ENCODE data around the gene KCNMA1.

Gene KCNMA1

DNA sequence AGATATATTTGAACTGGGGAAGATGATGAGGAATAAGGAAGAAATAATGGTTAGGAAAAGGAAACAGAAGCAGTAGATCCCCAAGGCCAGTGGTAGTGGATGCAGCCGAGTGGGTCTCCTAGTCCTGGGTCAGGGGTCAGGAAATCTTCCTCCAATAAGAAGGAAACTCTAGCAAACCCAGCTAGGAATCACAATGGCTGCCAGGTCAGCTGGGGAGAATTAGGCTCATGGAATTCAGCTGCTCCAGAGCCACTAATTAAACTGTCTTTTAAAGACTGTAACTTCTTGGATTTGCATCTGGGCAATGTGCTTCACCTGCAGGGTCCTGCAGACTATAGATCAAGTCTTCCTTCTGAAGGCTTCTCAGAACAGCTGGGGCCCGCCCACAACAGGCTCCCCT is 644.4 kb downstream of the KCNMA1 start:
- H2BK120ac ChIP-seq (ENCODE audit: low read depth, low read length) = no peak overlapping the region
- no peak overlapping the region for H4K8ac ChIP-seq (ENCODE audit: low read depth, low read length)
- DNase-seq = no peak
- H2AK5ac ChIP-seq (ENCODE audit: low read length) = no peak overlapping the region
- no peak overlapping the region for H3K9ac ChIP-seq (ENCODE audit: low read length)
- no peak overlapping the region for H2BK15ac ChIP-seq (replicated peaks; ENCODE audit: low read depth)
- H3K27me3 ChIP-seq (ENCODE audit: insufficient read depth, low read length, poor library complexity) = no peaks in the 10 kb centered on the region
- no peak overlapping the region for H3K4me2 ChIP-seq (ENCODE audit: low read length)
- no peaks in the 10 kb centered on the region for H3K36me3 ChIP-seq (ENCODE audit: control insufficient read depth, insufficient read depth, low read length)
- no peaks in the 10 kb centered on the region for H3K79me2 ChIP-seq (ENCODE audit: control insufficient read depth, insufficient read depth, low read length)
- no peak overlapping the region for H4K5ac ChIP-seq (ENCODE audit: low read length)
- H3K79me1 ChIP-seq (ENCODE audit: low read length) = no peaks in the 10 kb centered on the region
- H2BK5ac ChIP-seq (ENCODE audit: low read length) = no peak overlapping the region
- no CpG with 5 or more reads among the region's 2 CpGs for WGBS (ENCODE audit: extremely low coverage, insufficient coverage, low lambda C conversion rate)
- no peak overlapping the region for H3K18ac ChIP-seq (ENCODE audit: low read length)
- no peak overlapping the region for H3K56ac ChIP-seq (ENCODE audit: low read length)
- H3K23ac ChIP-seq (ENCODE audit: low read length) = no peak overlapping the region
- no peak overlapping the region for H3K4me3 ChIP-seq (ENCODE audit: low read length)
- H3K4ac ChIP-seq (ENCODE audit: low read depth, low read length) = no peak overlapping the region
- H3K27ac ChIP-seq (ENCODE audit: low read depth, low read length) = no peak overlapping the region
- H3K4me1 ChIP-seq (ENCODE audit: control insufficient read depth, low read depth, low read length) = no peaks in the 10 kb centered on the region

DNA sequence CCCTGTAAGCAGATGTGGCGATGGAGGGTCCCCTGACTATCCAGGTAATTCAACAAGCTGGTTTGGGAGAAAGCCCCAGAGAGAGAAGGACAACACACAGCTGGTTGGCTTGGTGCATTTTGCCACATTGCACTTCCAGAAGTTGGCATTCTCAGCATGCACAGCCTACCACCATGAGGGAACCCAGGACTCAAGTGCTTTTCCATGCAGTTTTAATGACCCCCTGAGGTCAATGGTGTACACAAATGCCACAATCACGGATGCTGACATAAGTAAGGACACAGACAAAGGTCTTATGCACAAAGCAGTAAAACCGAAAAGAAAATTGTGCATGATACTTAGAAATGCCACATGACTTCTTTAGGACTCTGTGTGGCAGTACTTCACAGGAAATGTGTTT is 645.1 kb downstream of the KCNMA1 start:
- no CpG with 5 or more reads among the region's 3 CpGs for WGBS (ENCODE audit: extremely low coverage, insufficient coverage, low lambda C conversion rate)
- H3K79me2 ChIP-seq (ENCODE audit: control insufficient read depth, insufficient read depth, low read length) = no peaks in the 10 kb centered on the region
- no peak overlapping the region for H2BK15ac ChIP-seq (replicated peaks; ENCODE audit: low read depth)
- no peak overlapping the region for H3K4me2 ChIP-seq (ENCODE audit: low read length)
- H3K4ac ChIP-seq (ENCODE audit: low read depth, low read length) = no peak overlapping the region
- H3K4me1 ChIP-seq (ENCODE audit: control insufficient read depth, low read depth, low read length) = no peaks in the 10 kb centered on the region
- no peak overlapping the region for H3K23ac ChIP-seq (ENCODE audit: low read length)
- no peak overlapping the region for H3K9ac ChIP-seq (ENCODE audit: low read length)
- H2AK5ac ChIP-seq (ENCODE audit: low read length) = no peak overlapping the region
- no peaks in the 10 kb centered on the region for H3K27me3 ChIP-seq (ENCODE audit: insufficient read depth, low read length, poor library complexity)
- H2BK5ac ChIP-seq (ENCODE audit: low read length) = no peak overlapping the region
- no peaks in the 10 kb centered on the region for H3K36me3 ChIP-seq (ENCODE audit: control insufficient read depth, insufficient read depth, low read length)
- H3K79me1 ChIP-seq (ENCODE audit: low read length) = no peaks in the 10 kb centered on the region
- no peak overlapping the region for H3K56ac ChIP-seq (ENCODE audit: low read length)
- H4K5ac ChIP-seq (ENCODE audit: low read length) = no peak overlapping the region
- no peak overlapping the region for H2BK120ac ChIP-seq (ENCODE audit: low read depth, low read length)
- no peak overlapping the region for H3K18ac ChIP-seq (ENCODE audit: low read length)
- no peak overlapping the region for H3K4me3 ChIP-seq (ENCODE audit: low read length)
- no peak overlapping the region for H4K8ac ChIP-seq (ENCODE audit: low read depth, low read length)
- no peak for DNase-seq
- H3K27ac ChIP-seq (ENCODE audit: low read depth, low read length) = no peak overlapping the region

DNA sequence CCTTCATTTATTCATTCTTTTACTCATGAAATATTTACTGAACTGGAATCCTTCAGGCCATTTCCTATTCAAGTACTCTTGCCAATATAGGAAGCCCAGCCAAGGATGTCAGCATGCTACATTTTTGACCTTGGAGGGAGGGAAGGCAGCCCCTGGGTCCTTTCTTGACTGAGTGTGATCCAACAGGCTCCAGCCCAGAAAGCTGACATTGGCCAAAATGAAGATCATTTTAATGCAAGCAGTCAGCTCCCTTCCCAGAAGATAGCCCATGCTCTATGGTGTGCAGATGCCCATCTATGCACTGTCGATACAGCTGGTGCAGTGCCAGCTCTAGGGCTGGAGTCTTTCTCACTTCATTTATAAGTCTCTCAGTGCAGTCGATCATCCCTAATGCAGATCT is 646.0 kb downstream of the KCNMA1 start:
- no CpG with 5 or more reads among the region's 2 CpGs for WGBS (ENCODE audit: extremely low coverage, insufficient coverage, low lambda C conversion rate)
- Histone ChIP-seq H3K79me2 (ENCODE audit: control insufficient read depth, insufficient read depth, low read length) (no peaks in the 10 kb centered on the region), H4K8ac (ENCODE audit: low read depth, low read length) (no peak overlapping the region), H3K79me1 (ENCODE audit: low read length) (no peaks in the 10 kb centered on the region), H3K18ac (ENCODE audit: low read length) (no peak overlapping the region), H3K27me3 (ENCODE audit: insufficient read depth, low read length, poor library complexity) (no peaks in the 10 kb centered on the region), H2BK15ac (replicated peaks; ENCODE audit: low read depth) (no peak overlapping the region), H3K4me2 (ENCODE audit: low read length) (no peak overlapping the region), H3K4me3 (ENCODE audit: low read length) (no peak overlapping the region), H3K27ac (ENCODE audit: low read depth, low read length) (no peak overlapping the region), H3K56ac (ENCODE audit: low read length) (no peak overlapping the region), H3K23ac (ENCODE audit: low read length) (no peak overlapping the region), H3K36me3 (ENCODE audit: control insufficient read depth, insufficient read depth, low read length) (no peaks in the 10 kb centered on the region), H4K5ac (ENCODE audit: low read length) (no peak overlapping the region), H2BK5ac (ENCODE audit: low read length) (no peak overlapping the region), H2AK5ac (ENCODE audit: low read length) (no peak overlapping the region), H3K4me1 (ENCODE audit: control insufficient read depth, low read depth, low read length) (no peaks in the 10 kb centered on the region), H3K4ac (ENCODE audit: low read depth, low read length) (no peak overlapping the region), H3K9ac (ENCODE audit: low read length) (no peak overlapping the region), H2BK120ac (ENCODE audit: low read depth, low read length) (no peak overlapping the region)
- DNase-seq = no peak

DNA sequence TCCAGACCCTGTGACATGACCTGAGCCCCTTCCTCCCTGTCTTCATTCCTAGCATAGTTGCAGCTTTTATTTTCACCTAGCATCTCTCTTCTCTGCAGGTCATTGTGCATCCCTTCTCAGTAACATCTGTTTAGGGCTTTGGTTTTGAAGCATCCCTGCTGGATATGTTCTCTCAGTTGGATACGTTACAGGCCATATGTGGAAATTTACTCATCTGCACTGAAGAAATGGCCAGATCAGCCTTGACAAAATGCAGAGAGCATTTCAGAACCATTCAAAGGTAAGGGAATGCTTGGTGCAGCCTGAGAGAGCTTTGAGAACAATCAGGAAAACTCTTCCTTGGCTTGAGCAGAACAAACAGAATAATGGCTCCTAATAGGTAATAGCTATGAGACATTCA is 647.0 kb downstream of the KCNMA1 start:
- no peaks in the 10 kb centered on the region for H3K79me2 ChIP-seq (ENCODE audit: control insufficient read depth, insufficient read depth, low read length)
- no peak overlapping the region for H3K56ac ChIP-seq (ENCODE audit: low read length)
- no peak overlapping the region for H3K27ac ChIP-seq (ENCODE audit: low read depth, low read length)
- H3K36me3 ChIP-seq (ENCODE audit: control insufficient read depth, insufficient read depth, low read length) = no peaks in the 10 kb centered on the region
- H3K18ac ChIP-seq (ENCODE audit: low read length) = no peak overlapping the region
- no peak overlapping the region for H2BK5ac ChIP-seq (ENCODE audit: low read length)
- no peak overlapping the region for H4K5ac ChIP-seq (ENCODE audit: low read length)
- H3K9ac ChIP-seq (ENCODE audit: low read length) = no peak overlapping the region
- H3K4ac ChIP-seq (ENCODE audit: low read depth, low read length) = no peak overlapping the region
- no peak overlapping the region for H2AK5ac ChIP-seq (ENCODE audit: low read length)
- no peak overlapping the region for H4K8ac ChIP-seq (ENCODE audit: low read depth, low read length)
- no peak for DNase-seq
- H3K4me2 ChIP-seq (ENCODE audit: low read length) = no peak overlapping the region
- H3K27me3 ChIP-seq (ENCODE audit: insufficient read depth, low read length, poor library complexity) = no peaks in the 10 kb centered on the region
- no peaks in the 10 kb centered on the region for H3K4me1 ChIP-seq (ENCODE audit: control insufficient read depth, low read depth, low read length)
- H2BK15ac ChIP-seq (replicated peaks; ENCODE audit: low read depth) = no peak overlapping the region
- WGBS (ENCODE audit: extremely low coverage, insufficient coverage, low lambda C conversion rate) = no CpG with 5 or more reads among the region's 1 CpG
- no peak overlapping the region for H3K23ac ChIP-seq (ENCODE audit: low read length)
- no peak overlapping the region for H3K4me3 ChIP-seq (ENCODE audit: low read length)
- no peaks in the 10 kb centered on the region for H3K79me1 ChIP-seq (ENCODE audit: low read length)
- H2BK120ac ChIP-seq (ENCODE audit: low read depth, low read length) = no peak overlapping the region

DNA sequence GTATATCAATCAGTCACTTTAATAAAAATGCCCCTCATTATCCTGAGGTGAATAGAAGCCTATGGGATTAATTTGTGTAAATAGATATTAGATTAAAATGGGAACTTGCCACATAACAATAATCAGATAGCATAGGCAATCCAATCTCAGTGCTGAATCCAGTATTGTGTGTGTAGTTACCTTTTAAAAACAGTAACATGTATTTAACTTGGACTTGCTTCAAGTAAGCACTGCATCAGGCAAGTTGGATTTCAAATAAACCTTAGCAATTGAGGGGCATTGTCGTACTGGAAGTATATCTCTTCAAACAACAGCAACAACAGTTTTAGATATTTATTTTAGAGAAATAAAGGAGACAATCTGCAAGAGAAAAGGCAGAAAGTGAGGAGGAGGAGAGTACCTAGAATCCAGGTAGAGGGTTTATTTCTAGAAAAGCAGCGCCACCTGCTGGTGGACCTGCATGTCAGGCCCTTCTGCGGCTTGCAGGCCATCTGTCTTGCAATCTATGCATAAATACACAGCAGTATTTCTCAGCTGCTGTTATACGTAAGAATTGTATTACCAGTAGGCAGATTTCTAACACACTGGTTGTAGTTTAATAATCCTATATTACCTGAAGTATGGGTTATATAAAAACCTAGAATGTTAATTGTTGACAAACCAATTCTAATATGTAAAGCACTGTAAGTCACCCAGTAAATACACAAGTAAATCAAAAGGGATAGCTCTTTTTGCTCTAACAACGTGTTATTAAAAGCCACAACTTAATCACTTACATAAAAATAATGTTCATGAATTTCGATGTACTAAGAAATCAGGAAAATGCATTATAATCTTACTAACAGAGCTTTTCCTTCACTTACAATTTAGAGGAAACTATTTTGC is 652.8 kb downstream of the KCNMA1 start:
- no peak overlapping the region for H2BK120ac ChIP-seq (ENCODE audit: low read depth, low read length)
- no peaks in the 10 kb centered on the region for H3K36me3 ChIP-seq (ENCODE audit: control insufficient read depth, insufficient read depth, low read length)
- H3K18ac ChIP-seq (ENCODE audit: low read length) = no peak overlapping the region
- H3K4me2 ChIP-seq (ENCODE audit: low read length) = no peak overlapping the region
- H3K4ac ChIP-seq (ENCODE audit: low read depth, low read length) = no peak overlapping the region
- no peak overlapping the region for H3K27ac ChIP-seq (ENCODE audit: low read depth, low read length)
- H2BK15ac ChIP-seq (replicated peaks; ENCODE audit: low read depth) = no peak overlapping the region
- DNase-seq = peak; percentile 74
- no CpG with 5 or more reads among the region's 6 CpGs for WGBS (ENCODE audit: extremely low coverage, insufficient coverage, low lambda C conversion rate)
- no peaks in the 10 kb centered on the region for H3K27me3 ChIP-seq (ENCODE audit: insufficient read depth, low read length, poor library complexity)
- no peak overlapping the region for H2BK5ac ChIP-seq (ENCODE audit: low read length)
- H3K56ac ChIP-seq (ENCODE audit: low read length) = no peak overlapping the region
- no peak overlapping the region for H4K8ac ChIP-seq (ENCODE audit: low read depth, low read length)
- H2AK5ac ChIP-seq (ENCODE audit: low read length) = no peak overlapping the region
- H3K79me2 ChIP-seq (ENCODE audit: control insufficient read depth, insufficient read depth, low read length) = no peaks in the 10 kb centered on the region
- no peak overlapping the region for H4K5ac ChIP-seq (ENCODE audit: low read length)
- H3K9ac ChIP-seq (ENCODE audit: low read length) = no peak overlapping the region
- H3K4me3 ChIP-seq (ENCODE audit: low read length) = no peak overlapping the region
- no peaks in the 10 kb centered on the region for H3K4me1 ChIP-seq (ENCODE audit: control insufficient read depth, low read depth, low read length)
- H3K79me1 ChIP-seq (ENCODE audit: low read length) = no peaks in the 10 kb centered on the region
- no peak overlapping the region for H3K23ac ChIP-seq (ENCODE audit: low read length)

DNA sequence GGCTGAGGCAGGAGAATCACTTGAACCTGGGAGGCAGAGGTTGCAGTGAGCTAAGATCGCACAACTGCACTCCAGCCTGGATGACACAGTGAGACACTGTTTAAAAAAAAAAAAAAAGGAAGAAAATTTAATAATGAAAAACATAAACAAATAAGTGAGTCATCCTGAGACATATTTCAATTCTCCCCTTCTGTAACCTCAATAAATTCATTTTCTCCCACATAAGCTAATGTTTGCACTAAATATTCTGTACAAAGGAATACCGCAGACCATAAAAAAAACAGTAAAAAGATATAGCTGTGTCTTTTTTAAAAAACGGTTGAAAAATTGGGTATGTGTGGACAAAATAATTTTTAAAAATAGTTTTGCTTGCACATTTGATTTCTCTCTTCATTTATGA is 654.0 kb downstream of the KCNMA1 start:
- no peak overlapping the region for H3K4ac ChIP-seq (ENCODE audit: low read depth, low read length)
- H3K9ac ChIP-seq (ENCODE audit: low read length) = no peak overlapping the region
- H3K23ac ChIP-seq (ENCODE audit: low read length) = no peak overlapping the region
- H3K36me3 ChIP-seq (ENCODE audit: control insufficient read depth, insufficient read depth, low read length) = no peaks in the 10 kb centered on the region
- no peaks in the 10 kb centered on the region for H3K79me2 ChIP-seq (ENCODE audit: control insufficient read depth, insufficient read depth, low read length)
- H2BK5ac ChIP-seq (ENCODE audit: low read length) = no peak overlapping the region
- no peak overlapping the region for H3K4me3 ChIP-seq (ENCODE audit: low read length)
- H2BK120ac ChIP-seq (ENCODE audit: low read depth, low read length) = no peak overlapping the region
- no peak for DNase-seq
- H4K5ac ChIP-seq (ENCODE audit: low read length) = no peak overlapping the region
- H3K79me1 ChIP-seq (ENCODE audit: low read length) = no peaks in the 10 kb centered on the region
- H3K56ac ChIP-seq (ENCODE audit: low read length) = no peak overlapping the region
- no peak overlapping the region for H4K8ac ChIP-seq (ENCODE audit: low read depth, low read length)
- no peak overlapping the region for H2BK15ac ChIP-seq (replicated peaks; ENCODE audit: low read depth)
- H3K18ac ChIP-seq (ENCODE audit: low read length) = no peak overlapping the region
- H3K27me3 ChIP-seq (ENCODE audit: insufficient read depth, low read length, poor library complexity) = no peaks in the 10 kb centered on the region
- H3K4me1 ChIP-seq (ENCODE audit: control insufficient read depth, low read depth, low read length) = no peaks in the 10 kb centered on the region
- WGBS (ENCODE audit: extremely low coverage, insufficient coverage, low lambda C conversion rate) = no CpG with 5 or more reads among the region's 3 CpGs
- no peak overlapping the region for H3K27ac ChIP-seq (ENCODE audit: low read depth, low read length)
- no peak overlapping the region for H3K4me2 ChIP-seq (ENCODE audit: low read length)
- no peak overlapping the region for H2AK5ac ChIP-seq (ENCODE audit: low read length)

Measured in mesendoderm (in vitro differentiated cells).